Measurements from ENCODE around the gene CSNK1G1.

DNA sequence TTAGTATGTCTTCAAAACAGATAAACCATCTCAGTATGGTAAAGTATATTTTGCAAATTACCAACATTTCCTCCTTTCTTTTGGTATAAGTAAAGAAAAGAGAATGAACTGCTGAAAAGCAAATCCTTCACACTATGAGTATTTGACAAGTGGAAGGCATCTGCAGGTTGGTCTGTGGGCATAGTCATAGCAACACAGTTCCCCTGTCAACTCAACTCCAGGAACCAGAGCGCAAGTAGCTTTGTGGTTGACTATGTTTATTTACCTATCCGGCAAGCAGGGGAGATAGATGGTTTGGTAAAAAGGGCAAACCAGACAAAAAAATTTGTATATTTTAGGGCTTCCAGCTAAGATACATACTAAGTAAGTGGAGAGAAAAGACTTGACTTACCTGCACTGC lies 104.9 kb downstream of the CSNK1G1 start:
- TF ChIP-seq, protein P1, sequence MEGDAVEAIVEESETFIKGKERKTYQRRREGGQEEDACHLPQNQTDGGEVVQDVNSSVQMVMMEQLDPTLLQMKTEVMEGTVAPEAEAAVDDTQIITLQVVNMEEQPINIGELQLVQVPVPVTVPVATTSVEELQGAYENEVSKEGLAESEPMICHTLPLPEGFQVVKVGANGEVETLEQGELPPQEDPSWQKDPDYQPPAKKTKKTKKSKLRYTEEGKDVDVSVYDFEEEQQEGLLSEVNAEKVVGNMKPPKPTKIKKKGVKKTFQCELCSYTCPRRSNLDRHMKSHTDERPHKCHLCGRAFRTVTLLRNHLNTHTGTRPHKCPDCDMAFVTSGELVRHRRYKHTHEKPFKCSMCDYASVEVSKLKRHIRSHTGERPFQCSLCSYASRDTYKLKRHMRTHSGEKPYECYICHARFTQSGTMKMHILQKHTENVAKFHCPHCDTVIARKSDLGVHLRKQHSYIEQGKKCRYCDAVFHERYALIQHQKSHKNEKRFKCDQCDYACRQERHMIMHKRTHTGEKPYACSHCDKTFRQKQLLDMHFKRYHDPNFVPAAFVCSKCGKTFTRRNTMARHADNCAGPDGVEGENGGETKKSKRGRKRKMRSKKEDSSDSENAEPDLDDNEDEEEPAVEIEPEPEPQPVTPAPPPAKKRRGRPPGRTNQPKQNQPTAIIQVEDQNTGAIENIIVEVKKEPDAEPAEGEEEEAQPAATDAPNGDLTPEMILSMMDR (IDR thresholded peaks at IDR 0.05; ENCODE audit: insufficient read depth, low read depth, low read length), result no peak
- no peak for TF ChIP-seq EZH2 (IDR thresholded peaks at IDR 0.05; ENCODE audit: insufficient read depth, low read length)
